Activated naive CD8-positive, alpha-beta T cell (primary cell): ENCODE measurements around the gene SELPLG.
"Not testable (repeated sequence)": the region's sequence is repeated elsewhere in the genome, so short reads cannot be mapped to it uniquely, and the experiment has no call there.

Source experiments
- H3K27ac Mint-ChIP-seq: one replicate; pipeline ENCODE4 v1.8.0; 2021; ENCODE audit warnings: mixed read lengths
- H3K27me3 Mint-ChIP-seq: one replicate; pipeline ENCODE4 v1.8.0; 2021; ENCODE audit warnings: mixed read lengths
- H3K36me3 Mint-ChIP-seq: one replicate; pipeline ENCODE4 v1.8.0; 2021; ENCODE audit warnings: mixed read lengths
- H3K4me1 Mint-ChIP-seq: one replicate; pipeline ENCODE4 v1.8.0; 2021; ENCODE audit warnings: low read depth, mixed read lengths
- H3K4me3 Mint-ChIP-seq: one replicate; pipeline ENCODE4 v1.8.0; 2021; ENCODE audit warnings: mild to moderate bottlenecking, mixed read lengths
- H3K9me3 Mint-ChIP-seq: one replicate; pipeline ENCODE4 v1.8.0; 2021; ENCODE audit warnings: low read depth, mixed read lengths

SELPLG gene

GRCh38 chr12:108665608-108666202, 32.0 kb upstream of the SELPLG start:
- no peak overlapping the region for H3K4me3 Mint-ChIP-seq
- no peak overlapping the region for H3K27ac Mint-ChIP-seq
- no peaks in the 10 kb centered on the region for H3K27me3 Mint-ChIP-seq
- H3K9me3 Mint-ChIP-seq: no peaks in the 10 kb centered on the region
- H3K36me3 Mint-ChIP-seq: no peaks in the 10 kb centered on the region
- H3K4me1 Mint-ChIP-seq: peaks cover 18% of the 10 kb centered on the region

- Mint-ChIP-seq H3K36me3 (no peaks in the 10 kb centered on the region), H3K27me3 (no peaks in the 10 kb centered on the region), H3K4me3 (no peak overlapping the region), H3K9me3 (no peaks in the 10 kb centered on the region), H3K4me1 (peaks cover 18% of the 10 kb centered on the region), H3K27ac (peak overlapping the region; percentile 87)
Measured at GRCh38 chr12:108664338-108665258, 30.9 kb upstream of the SELPLG start.

- no peaks in the 10 kb centered on the region for H3K9me3 Mint-ChIP-seq
- peak overlapping the region; percentile 66 for H3K27ac Mint-ChIP-seq
- H3K36me3 Mint-ChIP-seq: peaks cover 2% of the 10 kb centered on the region
- H3K4me3 Mint-ChIP-seq: no peak overlapping the region
- H3K27me3 Mint-ChIP-seq: no peaks in the 10 kb centered on the region
- H3K4me1 Mint-ChIP-seq: peaks cover 18% of the 10 kb centered on the region
Measured at GRCh38 chr12:108663324-108664015, 29.8 kb upstream of the SELPLG start.

- H3K36me3 Mint-ChIP-seq: peaks cover 11% of the 10 kb centered on the region
- H3K4me1 Mint-ChIP-seq, H3K27me3 Mint-ChIP-seq, H3K27ac Mint-ChIP-seq, H3K4me3 Mint-ChIP-seq, H3K9me3 Mint-ChIP-seq: not testable (repeated sequence)
Measured at GRCh38 chr12:108658115-108658514, 24.4 kb upstream of the SELPLG start.

GRCh38 chr12:108657130-108657745, 23.5 kb upstream of the SELPLG start:
- peaks cover 11% of the 10 kb centered on the region for H3K36me3 Mint-ChIP-seq

GRCh38 chr12:108656247-108656646, 22.6 kb upstream of the SELPLG start:
- not testable (repeated sequence) for H3K4me3 Mint-ChIP-seq, H3K27me3 Mint-ChIP-seq, H3K27ac Mint-ChIP-seq, H3K9me3 Mint-ChIP-seq, H3K4me1 Mint-ChIP-seq
- peaks cover 13% of the 10 kb centered on the region for H3K36me3 Mint-ChIP-seq

More at GRCh38 chr12:108657130-108657745, 23.5 kb upstream of the SELPLG start:
- no peaks in the 10 kb centered on the region for H3K9me3 Mint-ChIP-seq
- H3K4me3 Mint-ChIP-seq: no peak overlapping the region
- H3K27me3 Mint-ChIP-seq: no peaks in the 10 kb centered on the region
- H3K4me1 Mint-ChIP-seq: peaks cover 2% of the 10 kb centered on the region
- H3K27ac Mint-ChIP-seq: no peak overlapping the region

GRCh38 chr12:108655812-108656175, 22.1 kb upstream of the SELPLG start:
- not testable (repeated sequence) for H3K9me3 Mint-ChIP-seq, H3K4me3 Mint-ChIP-seq, H3K27me3 Mint-ChIP-seq, H3K27ac Mint-ChIP-seq, H3K4me1 Mint-ChIP-seq
- peaks cover 13% of the 10 kb centered on the region for H3K36me3 Mint-ChIP-seq

GRCh38 chr12:108654622-108655021, 20.9 kb upstream of the SELPLG start:
- not testable (repeated sequence) for H3K4me3 Mint-ChIP-seq, H3K9me3 Mint-ChIP-seq, H3K27me3 Mint-ChIP-seq, H3K27ac Mint-ChIP-seq, H3K4me1 Mint-ChIP-seq
- peaks cover 13% of the 10 kb centered on the region for H3K36me3 Mint-ChIP-seq

GRCh38 chr12:108653922-108654321, 20.2 kb upstream of the SELPLG start:
- Mint-ChIP-seq H3K4me1 (peaks cover 10% of the 10 kb centered on the region), H3K4me3 (no peak overlapping the region), H3K9me3 (no peaks in the 10 kb centered on the region), H3K27ac (no peak overlapping the region), H3K27me3 (no peaks in the 10 kb centered on the region), H3K36me3 (peaks cover 13% of the 10 kb centered on the region)

GRCh38 chr12:108653082-108653516, 19.4 kb upstream of the SELPLG start:
- Mint-ChIP-seq H3K36me3 (peaks cover 12% of the 10 kb centered on the region), H3K27ac (no peak overlapping the region), H3K4me1 (peaks cover 12% of the 10 kb centered on the region), H3K4me3 (no peak overlapping the region), H3K9me3 (no peaks in the 10 kb centered on the region), H3K27me3 (no peaks in the 10 kb centered on the region)

GRCh38 chr12:108650083-108650482, 16.4 kb upstream of the SELPLG start:
- Mint-ChIP-seq H3K27me3 (no peaks in the 10 kb centered on the region), H3K27ac (no peak overlapping the region), H3K4me3 (no peak overlapping the region), H3K9me3 (no peaks in the 10 kb centered on the region), H3K4me1 (peaks cover 37% of the 10 kb centered on the region), H3K36me3 (peaks cover 5% of the 10 kb centered on the region)

- Mint-ChIP-seq H3K36me3 (peaks cover 5% of the 10 kb centered on the region), H3K27me3 (no peaks in the 10 kb centered on the region), H3K4me1 (peaks cover 41% of the 10 kb centered on the region)
Measured at GRCh38 chr12:108649669-108650068, 16.0 kb upstream of the SELPLG start.

GRCh38 chr12:108649126-108649525, 15.4 kb upstream of the SELPLG start:
- Mint-ChIP-seq H3K4me3 (no peak overlapping the region), H3K9me3 (no peaks in the 10 kb centered on the region), H3K27ac (peak overlapping the region; percentile 68), H3K27me3 (no peaks in the 10 kb centered on the region), H3K36me3 (peaks cover 5% of the 10 kb centered on the region), H3K4me1 (peaks cover 47% of the 10 kb centered on the region)

More at GRCh38 chr12:108649669-108650068, 16.0 kb upstream of the SELPLG start:
- Mint-ChIP-seq H3K27ac (peak overlapping the region; percentile 68), H3K4me3 (no peak overlapping the region), H3K9me3 (no peaks in the 10 kb centered on the region)

GRCh38 chr12:108648371-108648770, 14.7 kb upstream of the SELPLG start:
- Mint-ChIP-seq H3K36me3 (peaks cover 5% of the 10 kb centered on the region), H3K9me3 (no peaks in the 10 kb centered on the region), H3K4me1 (peaks cover 47% of the 10 kb centered on the region), H3K27ac (no peak overlapping the region), H3K27me3 (no peaks in the 10 kb centered on the region), H3K4me3 (no peak overlapping the region)
